G401 (cell line): ENCODE results near the gene OXNAD1. TPM values are rescaled to one million over a fixed set of nuclear protein-coding genes. Genes with fewer than 3 reads are reported as not detected.

Experiments
- DNase-seq: peaks from one replicate; pipeline ENCODE4 v3.0.0-alpha.2; 2015; ENCODE audit warnings: low spot score
- in situ Hi-C: cut with HindIII; loops from 2 replicates; pipeline ENCODE4 v1.10.0; 2016; ENCODE audit warnings: low sequenced_read_pairs, mixed read lengths
- total RNA-seq: library from RNA; depleted of rRNA; stranded (reverse); fragments of >200 nt; shearing (Covaris generic); gene quantifications from 2 replicates; pipeline ENCODE4 v1.2.3, GENCODE V29; 2014; rRNA removed

Gene OXNAD1, protein sequence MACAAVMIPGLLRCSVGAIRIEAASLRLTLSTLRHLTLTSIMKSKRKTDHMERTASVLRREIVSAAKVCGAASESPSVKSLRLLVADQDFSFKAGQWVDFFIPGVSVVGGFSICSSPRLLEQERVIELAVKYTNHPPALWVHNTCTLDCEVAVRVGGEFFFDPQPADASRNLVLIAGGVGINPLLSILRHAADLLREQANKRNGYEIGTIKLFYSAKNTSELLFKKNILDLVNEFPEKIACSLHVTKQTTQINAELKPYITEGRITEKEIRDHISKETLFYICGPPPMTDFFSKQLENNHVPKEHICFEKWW
- 10.8 and 14.8 TPM in 2 replicates for total RNA-seq

DNA sequence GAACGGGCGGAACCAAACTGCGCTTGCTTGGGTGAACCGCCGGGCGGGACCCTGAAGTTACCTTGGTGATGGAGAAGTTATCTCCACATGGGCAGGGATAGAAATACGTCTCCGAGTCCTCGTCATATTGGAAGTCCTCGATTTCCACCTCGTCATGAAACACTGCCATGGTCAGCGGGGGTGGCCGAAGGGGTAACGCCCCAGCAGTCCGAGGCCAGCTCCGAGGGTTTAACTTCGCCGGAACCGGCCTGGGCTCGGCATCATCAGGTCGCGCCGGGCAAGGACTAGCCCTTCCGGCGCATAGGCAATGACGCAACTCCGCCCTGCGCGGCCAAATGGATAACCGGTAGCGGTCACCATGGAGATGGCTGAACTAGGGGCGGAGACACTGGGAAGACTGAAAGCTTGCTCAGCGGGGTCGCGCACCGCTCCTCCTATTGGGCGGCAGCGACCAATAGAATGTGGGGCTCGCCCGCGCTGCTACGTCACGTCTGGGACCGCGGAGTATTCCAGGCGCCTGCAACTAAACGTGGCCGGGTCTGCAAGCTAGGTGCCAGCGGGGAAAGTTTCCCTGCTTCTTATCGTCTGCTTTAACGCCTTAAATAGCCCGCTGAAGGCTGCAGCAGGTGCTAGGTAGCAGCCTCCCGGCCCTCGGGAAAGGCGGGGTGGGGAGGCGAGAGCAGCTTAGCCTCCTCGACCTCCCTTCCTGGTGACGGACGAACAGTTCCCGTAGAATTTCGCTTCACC lies at the start of gene OXNAD1, which contains the start of gene DPH3:
Gene OXNAD1, plus strand, starts transcription at position 505 of the 747 bp plus-strand sequence. CDS start 5,741 bp downstream, outside the sequence.
Gene DPH3, minus strand, starts transcription at position 236 of the 747 bp plus-strand sequence. Its CDS starts 67 bp downstream, at position 169.
- in situ Hi-C loops: no loop called here
- peak; percentile 99 for DNase-seq

DNA sequence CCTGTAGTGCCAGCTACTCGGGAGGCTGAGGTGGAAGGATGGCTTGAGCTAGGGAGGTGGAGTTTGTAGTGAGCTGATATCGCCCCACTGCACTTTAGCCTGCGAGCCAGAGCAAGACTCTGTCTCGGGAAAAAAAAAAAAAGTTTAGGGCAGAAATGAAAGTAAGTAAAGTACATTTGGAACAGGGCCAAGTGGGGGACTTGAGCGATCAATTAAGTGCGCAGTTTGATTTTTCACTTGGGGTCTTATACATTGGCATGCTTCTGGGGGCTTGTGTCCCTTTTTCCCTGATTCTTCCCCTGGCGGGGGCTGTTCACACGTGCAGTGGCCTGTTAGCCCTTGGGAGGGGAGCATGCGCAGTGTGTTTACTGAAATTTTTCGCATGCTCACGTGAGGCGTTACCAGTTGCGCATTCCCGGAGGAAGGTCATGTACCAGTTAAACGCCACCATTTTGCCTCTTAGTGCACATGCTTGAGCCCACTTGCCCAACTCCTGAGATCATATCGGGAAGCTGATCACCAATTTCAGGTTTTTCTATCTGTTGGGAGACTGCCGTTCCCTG lies 48.6 kb upstream of the OXNAD1 start:
- in situ Hi-C loops: no loop called here
- no peak for DNase-seq

DNA sequence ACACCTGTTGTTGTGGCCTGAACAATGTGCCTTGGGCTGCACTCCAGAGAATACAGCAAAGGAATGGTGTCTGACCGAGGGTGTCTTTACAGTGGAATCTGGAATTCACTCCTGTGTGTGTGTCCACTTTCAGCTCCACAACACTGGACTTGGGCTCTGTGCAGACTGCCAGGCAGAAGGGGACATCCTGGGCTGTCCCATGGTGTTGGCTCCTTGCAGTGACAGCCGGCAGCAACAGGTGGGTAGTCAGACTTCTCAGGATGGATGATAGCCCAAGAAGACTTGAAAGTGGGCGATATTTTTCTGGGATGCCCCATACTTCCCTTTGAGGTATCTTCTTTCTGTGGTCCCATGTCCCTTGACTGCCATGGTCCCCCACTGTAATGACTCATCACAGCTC lies 45.2 kb upstream of the OXNAD1 start:
- no peak for DNase-seq
- in situ Hi-C loops: no loop called here

DNA sequence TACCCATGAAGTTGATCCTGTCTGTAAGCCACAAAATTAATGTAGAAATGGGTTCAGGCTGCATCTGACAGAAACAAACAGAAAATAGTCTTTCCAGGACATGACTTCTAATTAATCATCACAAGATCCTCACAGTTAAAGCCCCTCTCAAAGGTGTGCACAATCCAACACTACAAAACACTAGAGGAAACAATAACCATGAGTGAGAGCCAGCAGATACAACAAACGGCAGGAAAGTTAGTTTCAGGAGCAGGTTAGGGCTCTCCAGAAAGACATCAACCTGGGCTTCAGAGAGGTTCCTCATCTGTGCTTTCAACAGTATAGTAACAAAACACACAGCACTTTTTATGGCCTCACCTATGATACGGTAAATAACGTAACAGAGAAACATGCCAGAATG lies 43.0 kb upstream of the OXNAD1 start:
- no peak for DNase-seq
- in situ Hi-C loops: no loop called here

DNA sequence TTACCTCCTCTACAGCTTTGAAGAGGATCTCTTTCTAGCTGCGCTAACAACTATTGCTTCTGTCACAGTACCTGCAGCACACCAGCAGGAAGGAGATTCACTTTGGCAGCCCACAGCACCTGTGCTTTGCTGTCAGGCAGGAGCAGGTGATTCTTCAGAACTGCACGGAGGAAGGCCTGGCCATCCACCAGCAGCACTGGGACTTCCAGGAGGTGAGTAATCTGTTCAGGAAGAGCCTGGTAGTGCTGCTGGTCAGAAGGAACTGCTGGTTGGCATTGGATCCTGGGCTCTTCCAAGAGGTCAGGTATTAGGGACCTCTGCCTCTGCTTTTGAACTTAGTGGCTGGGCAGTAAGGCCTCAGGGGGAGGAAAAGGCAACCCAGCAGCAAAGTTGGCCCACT lies 42.5 kb upstream of the OXNAD1 start:
- in situ Hi-C loops: no loop called here
- no peak for DNase-seq

DNA sequence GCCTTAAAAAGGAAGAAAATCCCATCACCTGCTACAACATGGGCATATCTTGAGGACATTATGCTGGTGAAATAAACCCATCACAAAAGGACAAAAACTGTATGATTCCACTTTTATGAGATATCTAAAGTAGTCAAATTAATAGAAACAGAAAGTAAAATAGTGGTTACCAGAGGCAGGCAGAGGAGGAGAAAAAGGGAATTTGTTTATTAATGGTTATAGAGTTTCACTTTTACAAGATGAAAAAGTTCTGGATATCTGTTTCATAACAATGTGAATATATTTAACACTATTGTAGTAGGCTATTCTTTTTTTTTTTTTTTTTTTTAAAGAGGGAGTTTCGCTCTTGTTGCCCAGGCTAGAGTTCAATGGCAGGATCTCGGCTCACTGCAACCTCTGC lies 40.7 kb upstream of the OXNAD1 start:
- in situ Hi-C loops: no loop called here
- no peak for DNase-seq

DNA sequence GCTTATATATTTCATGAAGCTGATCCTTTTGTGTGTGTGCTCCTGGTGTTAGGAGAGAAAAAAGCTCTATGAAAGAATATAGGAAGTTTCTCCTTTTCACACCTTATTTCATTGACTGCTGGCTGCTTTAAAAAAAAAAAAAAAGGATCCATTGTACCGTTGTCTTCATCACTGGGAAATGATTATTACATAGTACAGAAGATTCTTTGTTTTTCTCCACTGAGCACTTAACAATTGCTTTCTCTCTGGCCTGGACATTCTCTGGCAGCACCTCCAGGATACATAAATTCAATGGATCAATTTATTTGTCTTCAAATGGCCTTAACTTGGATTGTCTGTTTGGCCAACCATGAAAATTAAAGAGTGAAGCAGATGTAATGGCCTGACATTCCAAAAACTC lies 37.4 kb upstream of the OXNAD1 start:
- DNase-seq: no peak
- in situ Hi-C loops: no loop called here

DNA sequence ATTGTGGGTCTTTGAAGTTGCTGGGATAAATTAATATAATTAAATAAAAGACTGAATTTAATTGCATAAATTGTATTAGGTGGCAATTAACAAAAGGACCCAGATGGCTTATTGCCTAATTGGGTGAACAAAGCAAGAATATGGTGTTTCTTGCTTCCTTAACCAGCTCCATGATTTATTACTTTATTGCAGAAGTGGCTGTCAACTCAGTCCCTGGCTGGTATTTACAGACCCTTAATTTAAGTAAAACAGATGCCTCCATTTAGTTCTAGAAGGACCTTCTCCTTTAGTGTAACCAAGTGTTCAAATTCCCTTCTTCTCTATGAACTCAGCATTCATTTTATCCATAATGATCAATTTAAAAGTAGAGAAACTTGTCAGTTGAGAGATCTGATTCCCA lies 35.3 kb upstream of the OXNAD1 start:
- no peak for DNase-seq
- in situ Hi-C loops: no loop called here

DNA sequence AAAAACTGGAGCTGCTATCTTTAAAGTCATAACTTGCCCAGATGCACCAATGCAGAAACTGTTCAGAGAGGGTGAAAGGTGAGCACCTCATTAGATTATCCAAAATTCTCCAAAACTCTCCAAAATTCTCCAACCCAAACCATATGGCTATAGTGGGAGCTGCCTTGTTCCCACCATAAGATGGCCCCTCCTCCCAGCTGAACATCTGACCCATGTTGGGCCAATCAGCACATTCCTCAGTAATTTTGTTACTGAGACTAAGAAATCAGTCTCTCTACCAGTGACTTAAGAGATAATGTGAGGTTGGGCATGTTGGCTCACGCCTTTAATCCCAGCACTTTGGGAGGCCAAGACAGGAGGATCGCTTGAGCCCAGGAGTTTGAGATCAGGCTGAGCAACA lies 33.0 kb upstream of the OXNAD1 start:
- in situ Hi-C loops: no loop called here

DNA sequence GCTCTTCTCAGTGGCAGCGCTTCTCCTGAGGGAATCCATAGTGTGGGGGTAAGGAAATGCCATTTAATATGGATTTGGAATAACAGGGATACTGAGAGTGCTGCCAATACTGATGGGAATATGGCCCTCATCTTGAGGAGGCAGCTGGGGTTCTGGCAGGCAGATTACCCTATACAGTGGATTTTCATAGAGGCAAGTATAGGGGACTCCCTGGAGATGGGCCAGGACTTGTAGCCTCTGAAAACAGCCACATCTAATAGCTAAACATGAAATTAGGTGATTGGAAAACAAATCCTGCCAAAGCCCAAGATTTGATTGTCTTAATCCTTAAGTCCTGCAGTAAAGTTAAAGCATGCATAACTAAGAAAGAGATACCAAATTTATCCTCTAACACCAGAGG lies 31.2 kb upstream of the OXNAD1 start:
- no peak for DNase-seq
- in situ Hi-C loops: no loop called here

More for the DNA sequence above, 33.0 kb upstream of the OXNAD1 start:
- DNase-seq: no peak

DNA sequence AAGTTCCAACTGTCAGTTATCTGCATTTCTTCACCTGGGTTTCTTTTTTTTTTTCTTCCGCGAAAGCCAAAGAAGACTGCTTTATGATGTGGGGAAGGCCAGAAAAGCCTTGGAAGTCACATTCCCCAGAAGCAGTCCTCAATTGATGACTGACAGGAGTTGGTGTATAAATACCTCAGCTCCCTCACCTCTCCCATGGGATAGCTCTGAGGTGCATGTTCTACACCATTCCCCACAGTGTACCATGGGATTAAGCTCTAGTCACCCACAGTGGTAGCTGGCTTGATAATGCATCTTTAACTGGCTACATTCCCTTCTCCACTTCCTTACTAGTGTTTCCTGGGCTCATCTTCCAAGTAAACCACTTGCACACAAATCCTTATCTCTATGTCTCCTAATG lies 30.7 kb upstream of the OXNAD1 start:
- no peak for DNase-seq
- in situ Hi-C loops: no loop called here

DNA sequence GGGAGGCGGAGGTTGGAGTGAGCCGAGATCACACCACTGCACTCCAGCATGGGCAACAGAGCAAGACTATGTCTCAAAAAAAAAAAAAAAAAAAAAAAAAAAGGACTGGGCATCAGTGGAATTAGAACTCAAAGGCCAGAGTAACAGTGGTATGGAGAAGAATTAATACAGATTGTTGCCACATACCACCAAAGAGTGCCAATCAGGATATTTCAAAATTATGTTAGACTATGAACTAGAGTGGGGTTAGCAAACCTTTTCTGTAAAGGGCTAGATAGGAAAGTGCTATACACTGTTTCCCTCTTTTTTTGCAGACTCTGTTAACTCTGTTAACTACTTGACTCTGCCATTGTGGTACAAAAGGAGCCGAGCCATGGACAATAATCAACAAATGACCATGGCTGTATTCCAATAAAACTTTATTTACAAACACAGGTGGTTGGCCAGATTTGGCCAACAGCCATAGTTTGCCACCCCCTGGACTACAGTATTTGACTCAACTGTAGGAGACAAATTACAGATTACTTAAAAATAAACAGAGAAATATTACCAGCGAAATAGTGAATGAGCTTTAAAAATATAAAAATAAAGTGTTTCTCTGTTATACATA lies 28.9 kb upstream of the OXNAD1 start:
- no peak for DNase-seq
- in situ Hi-C loops: no loop called here

DNA sequence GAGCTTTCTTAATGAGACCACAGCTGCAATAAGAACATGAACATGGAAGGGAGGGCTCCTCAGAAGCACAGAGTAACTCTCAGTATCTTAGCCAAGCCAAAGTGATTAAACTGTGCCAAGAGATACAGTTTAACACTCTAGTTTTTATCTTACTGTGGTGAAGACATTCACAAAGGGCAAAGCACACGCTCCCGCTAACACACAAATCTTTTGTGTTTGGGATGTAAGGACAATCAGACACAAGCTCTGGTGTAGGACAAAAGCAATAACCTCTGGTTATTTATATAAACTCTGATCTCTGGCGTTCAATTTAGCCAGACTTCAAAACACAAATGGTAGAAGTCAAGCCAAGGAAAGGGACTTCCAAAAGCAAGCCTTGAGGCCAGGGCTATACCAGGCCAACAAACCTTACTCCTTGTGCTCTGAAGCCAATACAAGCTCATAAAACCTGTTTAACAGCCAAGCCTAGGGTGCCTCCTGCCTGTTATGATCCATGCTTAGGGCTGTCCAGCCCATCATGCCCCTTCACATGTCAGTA lies 28.1 kb upstream of the OXNAD1 start:
- no peak for DNase-seq
- in situ Hi-C loops: no loop called here

DNA sequence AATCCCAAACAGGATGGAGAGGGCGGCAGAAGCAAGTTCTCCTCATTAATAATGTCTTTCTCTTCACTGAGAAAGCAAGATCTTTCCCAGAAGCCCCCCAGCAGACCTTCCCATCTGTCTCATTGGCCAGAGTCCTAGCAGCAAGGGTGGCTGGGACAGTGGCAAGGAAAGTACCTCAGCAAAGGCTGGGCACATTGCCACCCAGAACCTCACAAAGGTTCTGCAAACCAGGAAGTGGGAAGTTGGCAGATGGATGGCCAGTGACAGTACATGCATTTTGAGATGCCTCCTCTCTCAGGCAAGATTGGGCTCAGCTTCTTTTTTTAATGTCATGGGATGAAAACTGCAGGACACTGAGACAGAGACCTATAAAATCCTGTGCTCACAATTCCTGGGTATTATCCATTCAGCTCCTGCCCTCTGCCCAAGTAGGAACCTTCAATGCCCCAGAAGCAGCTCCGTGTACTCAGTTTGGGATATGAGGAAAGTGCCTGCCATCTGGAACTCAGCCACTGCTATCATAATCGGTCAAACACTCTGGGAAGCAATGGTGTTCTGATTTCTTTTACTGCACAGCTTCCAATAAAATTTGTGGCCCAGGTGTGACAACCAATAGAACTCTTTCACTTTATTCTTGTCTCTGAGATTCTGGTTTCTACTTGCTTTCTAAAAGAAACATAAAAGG lies 25.8 kb upstream of the OXNAD1 start:
- DNase-seq: peak; percentile 93
- in situ Hi-C loops: no loop called here

DNA sequence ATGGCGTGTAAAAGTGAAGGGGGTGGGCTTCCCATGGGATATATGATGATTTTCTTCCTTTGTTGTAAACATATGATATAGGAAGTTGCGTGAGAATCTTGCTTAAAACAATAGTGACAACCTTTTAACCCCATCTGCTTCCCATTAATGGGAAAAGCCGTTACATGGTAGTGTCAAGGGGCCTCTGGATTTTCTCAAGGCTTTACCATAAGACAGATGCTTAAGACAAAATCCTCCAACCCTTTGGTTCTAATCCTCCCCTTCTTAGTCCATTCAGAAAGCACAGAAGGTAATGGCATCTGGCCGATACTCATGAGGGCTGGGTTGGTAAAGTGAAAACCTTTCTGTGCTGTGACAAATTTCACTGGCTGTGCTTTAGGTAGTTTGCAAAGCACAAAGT lies 25.2 kb upstream of the OXNAD1 start:
- DNase-seq: peak; percentile 22
- in situ Hi-C loops: no loop called here

DNA sequence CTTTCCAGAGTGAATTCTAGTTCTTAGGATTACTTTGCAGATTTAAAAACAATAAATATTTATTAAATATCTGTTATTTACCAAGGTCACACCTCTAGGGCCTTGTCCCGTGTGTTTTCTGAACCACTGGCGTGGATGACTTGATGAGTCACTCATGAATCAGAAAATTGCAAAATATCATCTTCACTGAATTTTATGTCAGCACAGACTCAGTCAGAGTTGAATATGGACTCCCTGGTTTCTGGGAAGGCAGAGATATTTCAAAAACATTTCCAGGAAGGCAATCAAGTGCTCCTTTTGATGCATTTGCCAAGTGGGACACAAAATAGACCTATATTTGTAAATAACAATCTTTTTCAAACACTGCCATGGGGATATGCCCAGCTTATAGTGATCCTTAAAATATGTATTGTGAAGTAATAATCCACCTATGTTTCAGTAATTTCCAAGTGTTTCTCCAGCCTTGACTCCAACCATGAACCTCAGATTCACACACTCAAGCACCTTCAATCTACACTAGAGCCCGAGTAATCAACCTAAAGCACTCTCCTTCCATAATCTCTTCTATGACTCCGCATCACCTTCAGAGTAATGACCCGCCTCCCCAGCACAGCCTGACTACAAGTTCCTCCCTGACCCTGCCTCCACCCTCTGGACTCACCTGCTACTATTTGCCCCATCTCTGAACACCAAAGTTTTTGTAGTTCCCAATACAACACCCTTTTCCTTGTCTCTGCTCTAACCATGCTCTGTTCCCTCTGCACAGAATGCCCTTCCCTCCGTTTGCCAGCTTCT lies 24.6 kb upstream of the OXNAD1 start:
- no peak for DNase-seq
- in situ Hi-C loops: no loop called here

DNA sequence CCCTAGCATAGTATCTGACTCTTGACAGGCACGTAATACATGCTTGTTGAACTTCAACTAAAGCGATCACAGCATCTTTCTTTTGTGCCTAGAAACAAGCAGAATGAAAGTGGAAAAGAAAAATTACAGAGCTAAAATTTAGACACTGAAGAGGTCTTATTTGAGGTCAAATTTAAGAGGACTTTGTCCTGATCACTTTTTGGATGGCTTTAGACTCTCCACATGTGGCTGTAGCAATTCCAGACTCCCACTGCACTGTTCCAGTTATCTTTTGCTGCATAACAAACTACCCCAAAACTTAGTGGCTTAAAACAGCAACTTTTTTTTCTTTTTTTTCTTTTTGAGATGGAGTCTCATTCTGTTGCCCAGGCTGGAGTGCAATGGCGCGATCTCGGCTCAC lies 23.8 kb upstream of the OXNAD1 start:
- DNase-seq: no peak
- in situ Hi-C loops: no loop called here

DNA sequence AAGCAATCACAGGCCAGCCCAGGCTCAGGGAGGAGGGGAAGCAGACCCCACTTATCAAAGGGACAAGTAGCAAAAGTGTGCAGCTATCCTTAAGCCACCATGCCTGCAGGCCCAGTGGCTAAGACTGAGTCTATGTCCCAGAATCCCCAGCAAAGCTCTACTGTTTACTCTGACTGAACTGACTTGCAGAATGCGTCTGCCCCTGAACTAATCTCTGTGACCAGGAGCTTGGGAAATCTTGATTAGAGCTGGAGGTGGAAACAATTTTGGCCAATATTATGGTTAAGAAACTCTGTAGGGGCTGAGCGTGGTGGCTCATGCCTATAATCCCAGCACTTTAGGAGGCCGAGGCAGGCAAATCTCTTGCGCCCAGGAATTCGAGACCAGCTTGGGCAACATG lies 22.8 kb upstream of the OXNAD1 start:
- in situ Hi-C loops: no loop called here
- no peak for DNase-seq
